NCI-H2107 treated with DMSO at 0.1 percent for 48 hours (cell line): ENCODE data around the gene VPS41.

ENCODE experiments used
- DNase-seq: peaks from one replicate; lab custom pipeline; 2025; ENCODE audit not compliant: unreplicated experiment; lab: John Stamatoyannopoulos, UW

VPS41 gene

DNA sequence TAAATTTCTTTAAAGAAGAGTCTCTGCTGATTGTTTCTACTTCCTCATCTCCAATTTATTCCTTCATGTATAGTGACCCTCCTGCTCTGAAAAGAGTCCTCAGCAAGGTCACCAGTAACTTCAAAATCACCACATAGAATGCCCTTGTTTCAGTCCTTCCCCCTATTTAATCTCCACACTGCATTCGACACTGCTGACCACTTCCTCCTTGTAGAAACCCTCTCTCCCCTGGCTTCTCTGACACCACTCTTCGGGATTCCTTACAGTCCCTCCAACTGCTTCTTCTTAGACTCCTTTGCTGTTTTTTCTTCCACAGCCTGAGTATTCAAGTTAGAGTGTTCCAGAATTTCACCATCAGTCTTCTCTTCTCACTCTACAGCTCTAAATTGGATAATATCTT is 89.5 kb downstream of the VPS41 start:
- DNase-seq: no peak

DNA sequence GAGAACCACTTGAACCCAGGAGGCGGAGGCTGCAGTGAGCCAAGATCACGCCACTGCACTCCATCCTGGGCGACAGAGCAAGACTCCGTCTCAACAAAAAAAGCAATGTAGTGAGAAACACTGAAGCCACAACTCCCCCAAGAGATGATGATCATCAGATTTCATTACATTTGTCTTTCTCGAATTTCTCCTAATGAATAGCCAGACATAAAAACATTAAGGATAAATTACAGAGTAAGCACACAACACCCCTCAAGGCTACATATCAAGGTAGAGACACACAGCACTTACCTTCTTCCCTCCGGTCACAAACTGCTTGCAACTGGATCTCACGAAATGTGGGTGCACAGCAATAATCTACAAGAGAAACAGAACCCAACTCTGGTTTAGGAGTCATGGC is 91.5 kb downstream of the VPS41 start:
- peak; percentile 23 for DNase-seq

DNA sequence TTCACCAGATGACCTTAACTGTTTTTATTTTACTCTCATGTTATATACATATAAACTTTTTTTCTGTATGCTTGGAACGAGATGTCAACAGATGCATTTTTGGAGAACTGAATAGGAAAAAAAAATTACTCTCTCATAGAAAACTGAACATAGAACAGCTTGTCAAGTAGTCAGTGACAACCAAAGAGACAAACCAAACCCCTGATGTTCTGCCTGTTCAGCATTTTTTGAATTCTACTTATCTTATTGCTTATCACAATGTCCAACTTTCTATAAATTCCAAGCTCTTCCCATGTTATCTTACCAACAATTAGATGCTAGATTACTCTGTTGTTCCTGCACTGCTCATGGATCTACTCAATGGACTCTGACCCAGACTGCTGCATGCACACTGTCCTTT is 95.2 kb downstream of the VPS41 start:
- no peak for DNase-seq

DNA sequence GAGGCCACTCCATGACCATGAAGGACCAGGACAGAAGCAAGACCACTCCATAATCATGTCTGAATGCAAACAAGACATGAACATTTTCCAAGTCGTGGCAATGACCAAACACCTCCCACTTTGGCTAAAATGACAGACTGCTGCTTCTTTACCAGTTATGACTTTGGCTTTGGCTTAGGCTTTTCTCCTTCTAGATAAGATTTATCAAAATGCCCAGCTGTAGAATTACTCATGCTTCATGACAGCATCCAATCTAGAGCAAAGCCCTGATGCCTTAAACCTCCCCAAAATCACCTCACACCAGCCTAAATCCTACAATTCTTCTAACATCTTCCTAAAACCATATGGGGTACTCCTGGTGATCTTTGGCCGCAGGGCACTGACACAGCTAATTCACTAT is 102.1 kb downstream of the VPS41 start:
- no peak for DNase-seq

DNA sequence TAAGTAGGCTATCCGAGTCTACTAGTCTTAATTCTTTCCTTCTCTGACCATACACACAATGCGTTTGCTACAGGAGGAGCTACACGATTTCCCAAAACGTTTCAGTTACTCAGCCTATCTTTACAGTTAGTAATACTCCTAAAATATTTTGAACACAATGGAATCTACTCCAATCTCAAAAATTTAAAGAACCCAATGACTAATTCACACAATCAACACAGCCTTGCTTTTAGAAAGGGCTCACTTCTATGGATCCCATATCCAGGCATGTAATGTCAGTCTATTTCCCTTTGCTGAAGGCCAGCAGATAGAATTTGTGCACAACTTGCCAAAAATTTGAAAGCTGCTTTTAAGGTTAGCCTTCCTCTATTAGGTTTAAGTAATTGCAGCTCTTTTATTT is 107.2 kb downstream of the VPS41 start:
- DNase-seq: no peak

DNA sequence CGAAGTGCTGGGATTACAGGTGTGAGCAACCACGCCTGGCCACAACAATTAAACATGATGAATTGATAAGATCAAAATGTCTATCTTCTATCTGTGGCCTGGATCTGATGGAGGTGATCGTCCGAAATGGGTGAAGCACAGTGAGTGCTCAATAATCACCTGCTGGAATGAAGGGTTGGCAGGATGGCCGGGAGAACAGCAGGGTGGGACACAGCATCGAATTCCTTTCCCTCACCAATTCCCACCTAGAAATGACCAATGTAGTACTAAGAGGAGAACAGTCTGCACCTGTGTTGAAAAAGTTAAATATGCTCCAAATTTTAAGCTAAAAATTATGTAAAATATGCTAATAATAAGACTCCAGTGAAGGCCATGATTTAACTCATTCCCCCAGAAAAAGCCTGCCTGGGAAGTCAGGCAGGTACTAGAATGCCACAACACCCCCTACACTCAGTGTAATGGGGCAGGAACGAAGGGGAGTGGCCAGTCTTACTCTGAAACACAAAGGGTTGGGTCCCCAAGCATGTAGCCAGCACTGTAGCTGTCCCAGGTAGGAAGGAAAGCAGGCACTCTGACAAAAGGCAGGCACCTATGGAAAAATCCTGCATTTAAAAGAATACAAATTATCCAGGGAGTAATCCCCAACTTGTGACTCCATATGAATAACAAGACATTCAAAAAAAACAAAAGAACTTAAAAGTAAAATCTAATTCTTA is 110.3 kb downstream of the VPS41 start:
- no peak for DNase-seq

DNA sequence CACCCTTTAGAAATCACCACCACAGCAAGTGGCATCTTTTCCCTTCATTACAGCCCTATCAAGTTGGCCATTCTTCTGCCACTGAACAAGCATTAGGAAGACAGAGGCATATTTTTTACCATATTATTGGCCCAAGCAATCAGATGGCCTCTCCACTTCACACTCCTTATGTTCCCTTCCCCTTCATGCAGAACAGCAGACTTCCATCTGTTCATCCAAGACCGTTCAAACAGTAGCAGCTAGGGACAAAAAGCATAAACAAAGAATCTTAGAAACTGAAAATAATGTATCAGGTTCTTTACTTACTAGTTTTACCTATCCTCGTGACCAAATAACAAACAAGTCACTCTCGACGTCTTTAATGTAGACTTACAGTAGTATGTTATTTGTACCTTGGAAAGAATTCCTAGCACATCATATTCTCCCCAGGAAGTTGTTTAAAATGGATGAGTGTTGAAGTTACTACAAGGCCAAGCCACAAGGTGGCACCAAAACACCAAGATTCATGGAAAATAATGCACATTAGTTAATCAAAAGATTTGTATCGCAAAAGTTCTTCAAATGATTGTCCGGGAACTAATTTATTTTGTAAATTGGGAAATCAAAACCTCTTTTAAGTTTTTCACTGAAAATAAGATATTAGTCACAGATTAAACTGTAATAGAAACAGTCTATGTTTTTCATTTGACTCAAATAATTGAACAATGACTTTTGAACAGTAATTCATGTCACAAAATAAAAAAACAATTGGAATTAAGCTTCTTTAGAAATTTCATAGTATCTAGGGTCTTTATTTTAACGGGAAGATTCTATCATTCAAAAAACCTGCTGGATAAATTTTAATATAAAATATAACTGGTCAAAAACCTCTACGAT is 112.1 kb downstream of the VPS41 start:
- DNase-seq: peak; percentile 38

DNA sequence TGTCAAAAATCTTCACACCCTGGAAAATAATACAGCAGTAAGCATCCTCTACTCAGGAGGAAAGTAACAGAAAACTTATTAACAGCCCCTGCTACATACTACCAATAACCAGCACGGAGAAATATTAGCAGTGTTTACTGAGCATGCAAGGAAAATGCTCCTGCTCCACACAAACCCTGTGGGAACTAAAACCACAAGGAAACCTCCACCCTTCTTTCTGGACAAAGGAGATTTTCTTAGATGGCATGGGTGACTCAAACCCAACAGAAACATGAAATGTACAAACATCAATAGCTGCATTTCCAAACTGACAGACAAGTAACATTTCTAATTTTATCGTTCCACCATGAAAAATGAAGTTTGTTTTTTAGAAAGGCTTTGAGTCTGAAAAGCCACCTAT is 113.4 kb downstream of the VPS41 start:
- DNase-seq: no peak

DNA sequence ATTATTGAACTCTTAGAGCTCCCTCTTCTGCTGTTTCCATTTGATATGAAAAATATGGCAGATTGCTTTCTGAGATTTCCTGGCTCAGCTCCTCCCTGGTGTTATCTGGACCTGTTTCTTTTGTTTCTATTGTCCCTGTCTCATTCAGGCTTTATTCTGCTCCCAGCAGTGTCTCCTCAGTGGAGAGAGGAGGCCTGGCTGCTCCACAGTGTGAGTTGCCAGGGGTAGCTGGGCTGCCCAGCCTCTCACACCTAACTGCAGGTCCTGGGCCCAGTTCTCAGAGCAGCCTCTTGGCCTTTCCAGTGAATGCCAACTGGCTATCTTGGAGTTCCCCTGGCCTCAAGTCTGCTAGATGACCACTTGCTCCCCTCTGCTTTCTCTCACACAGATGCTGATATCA is 127.0 kb downstream of the VPS41 start:
- no peak for DNase-seq

DNA sequence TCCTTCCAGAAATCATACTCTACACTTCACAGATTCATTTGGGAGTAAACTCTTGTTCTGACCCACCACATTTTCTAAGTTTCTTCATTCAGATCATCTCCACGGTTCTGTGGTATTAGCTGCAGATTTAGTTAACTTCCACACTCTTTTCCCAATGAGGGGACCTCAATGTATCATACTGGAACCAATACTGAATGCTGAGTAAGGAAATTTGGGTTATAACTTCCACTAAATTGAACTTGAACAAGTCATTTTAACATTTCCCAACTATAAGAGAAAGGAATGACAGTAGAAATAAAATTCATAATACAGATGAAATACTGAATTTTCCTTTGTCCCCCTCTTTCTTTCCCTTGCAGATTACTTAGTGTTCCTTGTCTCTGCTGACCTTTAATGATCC is 131.4 kb downstream of the VPS41 start:
- DNase-seq: no peak

DNA sequence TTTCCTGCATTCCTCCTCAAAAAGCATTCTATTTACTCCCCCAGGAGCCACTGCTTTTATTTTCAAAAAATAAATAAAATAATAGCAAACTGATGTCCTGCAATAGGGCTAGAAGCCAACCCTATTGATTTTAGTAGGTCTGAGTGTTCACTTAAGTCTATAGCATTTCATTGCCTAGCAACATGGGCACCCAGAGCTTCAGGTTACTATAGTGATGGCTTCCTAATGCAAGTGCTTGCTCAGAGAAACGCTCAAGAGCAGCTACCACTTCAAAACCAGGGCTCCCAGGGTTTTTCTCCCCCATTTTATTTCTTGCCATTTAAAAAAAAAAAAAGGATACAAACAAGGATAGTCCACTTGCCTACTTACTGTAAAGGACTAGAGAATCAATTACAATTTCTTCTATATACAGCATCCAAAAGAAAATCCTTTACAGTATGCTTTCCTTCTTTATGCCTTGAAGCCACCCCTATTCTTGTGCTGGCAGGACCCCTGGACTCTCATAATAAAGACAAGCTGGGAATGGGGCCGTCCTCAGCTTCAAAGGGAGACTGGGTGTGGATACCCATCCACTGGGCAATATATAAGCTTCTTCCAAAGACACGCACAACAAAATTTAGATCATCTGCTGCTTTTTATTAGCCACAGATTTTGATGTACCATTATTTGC is 133.3 kb downstream of the VPS41 start:
- peak; percentile 90 for DNase-seq

DNA sequence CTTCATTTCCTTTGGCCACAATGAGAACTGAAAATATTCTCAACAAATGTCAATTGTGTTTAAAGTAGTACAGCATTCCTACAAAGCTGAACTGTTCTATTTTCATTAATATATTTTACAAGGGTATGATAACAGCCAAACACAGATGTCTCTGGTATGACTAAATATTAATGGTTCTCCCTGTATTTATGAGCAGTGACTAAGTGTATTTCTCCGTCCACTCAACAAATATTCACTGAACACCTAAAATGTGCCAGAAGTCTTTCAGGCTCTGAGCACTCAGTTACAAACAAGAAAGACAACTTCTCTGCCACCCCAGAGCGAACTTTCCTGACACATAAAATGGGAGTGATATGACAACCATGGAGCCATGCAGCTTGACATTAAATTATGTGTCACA is 135.6 kb downstream of the VPS41 start:
- DNase-seq: no peak

DNA sequence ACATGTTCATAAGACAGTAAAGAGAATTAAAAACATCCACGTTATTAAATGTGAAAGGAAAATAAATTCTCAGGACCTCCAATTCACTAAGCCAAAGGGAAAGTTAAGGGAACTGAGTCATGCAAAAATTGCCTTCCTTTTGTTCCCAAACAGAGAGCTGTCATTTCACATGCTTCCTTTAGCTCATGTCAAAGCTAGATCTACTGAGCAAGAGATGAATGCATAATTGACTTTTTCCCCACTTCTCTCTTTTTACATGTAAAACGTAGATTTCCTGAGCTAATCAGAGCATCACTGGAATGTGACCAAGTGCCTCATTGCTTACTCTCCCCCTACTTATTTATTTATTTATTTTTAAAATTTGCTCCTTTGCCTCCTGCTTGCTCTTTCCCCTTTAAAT is 148.8 kb downstream of the VPS41 start:
- no peak for DNase-seq

DNA sequence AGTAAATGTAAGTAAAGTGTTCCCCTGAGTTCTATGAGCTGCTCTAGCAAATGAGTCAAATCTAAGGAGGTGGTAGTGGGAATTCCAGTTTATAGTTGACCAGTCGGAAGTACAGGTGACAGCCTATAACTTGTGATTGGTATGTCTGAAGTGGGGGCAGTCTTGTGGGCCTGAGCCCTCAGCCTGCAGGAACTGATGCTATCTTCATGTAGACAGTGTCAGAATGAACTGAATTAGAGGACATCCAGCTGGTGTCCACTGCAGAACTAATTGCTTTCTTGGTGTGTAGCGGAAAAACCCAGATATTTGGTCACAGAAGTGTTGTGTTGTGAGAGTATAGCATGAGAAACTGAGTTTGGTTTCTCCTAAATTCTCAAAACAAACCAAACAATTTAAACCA is 150.0 kb downstream of the VPS41 start:
- no peak for DNase-seq

DNA sequence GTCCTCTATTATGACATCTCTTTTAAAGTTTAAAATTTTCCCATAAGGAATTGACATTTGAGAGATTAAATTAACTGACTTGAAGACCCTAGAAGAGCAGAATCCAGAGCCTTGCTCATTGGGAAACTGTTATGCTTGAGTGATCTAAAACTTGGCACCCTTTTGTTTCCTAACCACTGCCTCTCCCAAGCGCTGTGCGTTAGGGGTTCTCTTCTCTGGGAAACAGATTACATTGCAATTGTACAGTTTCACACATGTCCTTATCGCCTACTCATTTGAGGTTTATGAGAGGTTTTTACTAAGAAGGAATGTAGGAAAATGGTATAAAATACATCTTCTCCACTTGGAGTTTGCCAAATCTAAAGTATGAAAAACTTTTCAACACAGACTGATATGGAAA is 151.1 kb downstream of the VPS41 start:
- DNase-seq: peak; percentile 19

DNA sequence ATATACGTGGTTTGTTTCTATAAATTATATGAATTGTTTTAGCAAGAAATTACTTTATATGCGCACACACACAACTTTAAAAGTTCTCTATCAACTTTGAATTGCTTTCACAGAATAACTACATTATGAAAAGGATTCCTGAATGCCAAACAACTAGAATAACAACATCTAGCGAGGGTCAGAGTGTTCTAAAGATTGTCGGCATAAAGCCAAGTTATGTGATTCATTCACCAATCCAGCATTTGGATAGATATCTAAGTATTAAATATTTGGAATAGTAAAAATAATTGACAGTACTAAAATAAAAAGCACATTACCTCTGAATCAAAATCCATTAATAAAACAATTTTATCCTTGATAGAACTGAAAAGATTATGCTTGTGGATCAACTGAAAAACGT is 152.5 kb downstream of the VPS41 start:
- DNase-seq: no peak

DNA sequence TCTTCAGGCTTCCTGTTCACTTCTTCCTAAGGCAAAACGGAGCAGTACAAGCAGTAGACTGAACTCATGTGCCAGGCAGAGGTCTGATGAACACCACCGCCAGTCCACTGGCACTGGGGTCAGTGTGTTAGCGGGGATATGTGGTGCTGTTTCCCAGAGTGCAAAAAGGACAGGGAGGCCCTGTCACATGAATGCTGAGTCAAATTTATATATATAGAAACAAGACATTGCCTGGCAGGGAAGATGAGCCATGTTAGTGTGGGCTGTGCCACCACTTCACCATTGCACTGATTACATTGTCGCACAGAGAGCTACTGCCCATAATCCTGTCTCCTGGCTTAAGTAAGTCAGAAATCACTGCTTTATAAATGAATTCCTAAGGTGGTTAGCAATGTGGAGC is 155.6 kb downstream of the VPS41 start:
- no peak for DNase-seq

DNA sequence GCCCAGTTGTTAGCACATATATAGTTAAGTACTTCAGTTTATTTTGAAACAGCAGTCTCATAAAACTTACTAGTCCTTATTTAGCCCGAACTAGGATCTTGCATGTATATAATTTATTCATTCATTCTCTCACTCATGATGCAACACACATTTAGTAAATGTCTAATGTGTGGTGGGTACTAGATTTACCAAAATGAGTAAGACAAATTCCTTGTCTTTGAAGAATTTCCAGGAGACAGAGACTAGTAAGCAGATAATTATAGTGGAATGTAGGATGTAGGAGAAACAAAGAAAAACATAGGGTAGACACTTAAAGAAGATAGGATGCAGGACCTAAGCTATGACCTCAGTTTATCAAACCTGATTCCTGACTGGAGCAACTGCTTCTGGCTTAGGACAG is 157.6 kb downstream of the VPS41 start:
- no peak for DNase-seq

DNA sequence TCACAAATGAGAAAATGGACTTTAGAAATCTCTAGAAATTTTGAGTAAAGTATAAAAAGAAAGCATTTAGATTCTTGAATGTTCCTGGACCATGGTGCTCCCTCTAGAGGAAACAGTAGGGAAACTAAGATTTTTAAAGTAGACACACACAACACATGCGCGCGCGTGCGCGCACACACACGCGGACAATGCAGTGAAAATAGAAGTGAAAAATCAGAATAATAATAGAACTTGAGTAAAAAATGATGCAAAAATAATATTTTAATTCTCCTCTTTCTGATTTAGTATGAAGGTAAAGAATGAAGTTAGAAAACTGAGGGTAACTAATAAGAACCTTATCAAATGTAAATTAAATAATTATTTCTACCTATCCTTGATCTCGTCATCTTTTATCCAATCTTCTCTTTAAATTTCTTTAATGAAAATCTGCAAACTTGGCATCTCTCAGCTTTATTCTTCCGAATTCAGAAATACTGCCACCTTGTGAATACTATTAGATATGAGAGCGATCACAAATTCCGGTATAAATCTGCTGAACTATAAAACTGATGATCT is 160.9 kb downstream of the VPS41 start:
- no peak for DNase-seq

DNA sequence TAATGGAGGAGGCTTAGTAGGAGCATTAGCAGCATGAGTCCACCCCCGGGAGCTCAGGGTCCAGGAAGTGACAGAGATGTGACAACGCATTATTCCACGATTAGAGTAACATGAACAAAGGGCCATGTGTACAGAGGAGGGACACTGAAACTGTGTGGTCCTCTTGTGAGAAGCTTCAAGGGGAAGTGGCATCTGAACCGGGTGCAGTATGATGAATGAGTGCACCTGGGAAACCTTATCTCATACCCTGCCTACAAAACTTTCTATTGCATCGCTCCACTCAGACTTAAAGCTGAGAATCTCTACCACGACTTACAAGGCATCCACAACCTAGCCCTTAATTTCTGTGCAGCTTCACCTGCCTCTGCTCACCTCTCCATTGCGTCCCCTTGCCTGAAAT is 162.6 kb downstream of the VPS41 start:
- DNase-seq: no peak

DNA sequence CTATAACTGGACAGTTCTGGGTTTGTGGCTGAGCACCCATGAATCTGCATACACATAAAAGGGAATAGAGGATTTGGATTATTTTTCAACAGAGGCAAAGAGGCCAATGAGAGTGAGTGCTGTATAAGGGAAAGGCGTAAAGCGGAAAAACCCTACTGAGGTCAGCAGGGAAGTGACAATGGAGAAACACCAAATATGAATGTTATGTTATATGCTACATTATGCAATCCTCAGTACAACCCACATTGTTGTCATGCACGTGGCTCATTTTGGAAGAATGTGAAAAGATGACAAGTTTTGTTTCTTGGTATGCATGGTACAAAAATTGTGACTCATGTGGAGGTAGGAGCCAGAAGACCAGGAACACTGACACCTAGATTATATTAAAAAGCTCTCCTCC is 164.2 kb downstream of the VPS41 start:
- no peak for DNase-seq

DNA sequence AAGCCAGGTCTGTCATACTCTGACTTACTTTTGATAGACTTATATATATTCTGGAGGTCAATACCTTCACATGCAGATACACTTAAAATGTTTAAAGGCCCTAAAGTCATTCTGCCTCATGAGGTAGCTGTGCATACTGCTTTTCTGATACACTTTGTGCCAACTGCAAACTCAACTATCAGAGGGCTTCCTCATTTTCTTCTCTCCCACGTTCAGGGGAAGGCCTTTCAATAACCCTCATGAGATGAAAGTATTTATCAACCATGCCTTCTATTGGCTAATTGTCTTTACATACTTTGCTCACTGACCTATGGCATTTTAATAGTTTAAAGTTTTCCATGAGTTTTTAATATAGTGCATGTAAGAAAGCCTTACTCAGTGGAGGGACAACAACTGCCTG is 165.1 kb downstream of the VPS41 start:
- no peak for DNase-seq
